CD4-positive, alpha-beta T cell (primary cell): ENCODE results near the gene CNTLN. TPM values are rescaled to one million over a fixed set of nuclear protein-coding genes. Genes with fewer than 3 reads are reported as not detected.

ENCODE experiments used
- ATAC-seq: fragments of 200-7000 bp; cut with Tn5 transposase; one replicate; pipeline ENCODE4 v1.10.0; 2022; ENCODE audit warnings: mild to moderate bottlenecking; ENCODE audit not compliant: poor library complexity
- CTCF ChIA-PET: fragments of 350-600 bp; sonication (Branson Sonifier 250); formaldehyde crosslinking; loops from one replicate; lab custom pipeline; 2021; ENCODE audit warnings: antibody characterized with exemption, inconsistent platforms; lab: Charles Lee
- POLR2A ChIA-PET: fragments of 350-600 bp; sonication (Branson Sonifier 250); formaldehyde crosslinking; loops from one replicate; lab custom pipeline; 2021; ENCODE audit warnings: antibody characterized with exemption, inconsistent platforms; lab: Charles Lee
- DNase-seq, 14 experiments: peaks; one replicate each; pipeline ENCODE4 v3.0.0-alpha.2; 2013 to 2020; ENCODE audit warnings: mixed read lengths in 2 of 14
- H3K27ac ChIP-seq, 2 donors: one replicate each; pipeline versions ENCODE4 v1.5.1 to v1.7.0; 2013; ENCODE audit warnings: low read length in 2 of 2, low read depth in 1 of 2, mild to moderate bottlenecking in 1 of 2
- H3K27me3 ChIP-seq, 2 experiments: 1 replicate in 1 of 2; 2 replicates in 1 of 2; pipeline versions ENCODE4 v1.6.1 to v1.7.0; 2013; ENCODE audit warnings: low read length in 2 of 2, control low read depth in 1 of 2, mild to moderate bottlenecking in 1 of 2, moderate library complexity in 1 of 2; ENCODE audit not compliant: insufficient read depth in 2 of 2, control insufficient read depth in 1 of 2
- H3K36me3 ChIP-seq: one replicate; pipeline ENCODE4 v1.6.1; 2013; ENCODE audit warnings: low read length, control low read depth; ENCODE audit not compliant: insufficient read depth
- H3K4me1 ChIP-seq: one replicate; pipeline ENCODE4 v1.6.1; 2013; ENCODE audit warnings: low read length, control low read depth; ENCODE audit not compliant: insufficient read depth
- H3K4me3 ChIP-seq: one replicate; pipeline ENCODE4 v1.5.1; 2013; ENCODE audit warnings: mild to moderate bottlenecking, low read length, moderate library complexity
- H3K9me3 ChIP-seq, 2 experiments: 1 replicate in 1 of 2; 2 replicates in 1 of 2; pipeline versions ENCODE4 v1.6.1 to v1.7.0; 2013; ENCODE audit warnings: low read length in 2 of 2, mild to moderate bottlenecking in 2 of 2, control low read depth in 1 of 2, moderate library complexity in 1 of 2; ENCODE audit not compliant: control insufficient read depth in 1 of 2, insufficient read depth in 1 of 2
- H3K27ac Mint-ChIP-seq: one replicate; pipeline ENCODE4 v1.8.0; 2020; ENCODE audit warnings: mixed read lengths
- H3K27me3 Mint-ChIP-seq: one replicate; pipeline ENCODE4 v1.8.0; 2021; ENCODE audit warnings: mixed read lengths
- H3K36me3 Mint-ChIP-seq: one replicate; pipeline ENCODE4 v1.8.0; 2021; ENCODE audit warnings: low read depth, mixed read lengths
- H3K4me1 Mint-ChIP-seq: one replicate; pipeline ENCODE4 v1.8.0; 2021; ENCODE audit warnings: low read depth, mixed read lengths
- H3K4me3 Mint-ChIP-seq: one replicate; pipeline ENCODE4 v1.8.0; 2020; ENCODE audit warnings: mild to moderate bottlenecking, mixed read lengths
- H3K9me3 Mint-ChIP-seq: one replicate; pipeline ENCODE4 v1.8.0; 2020; ENCODE audit warnings: mixed read lengths
- intact Hi-C, 2 experiments: fragments of 100-400 bp; cut with DNase I in 1 of 2; cut with micrococcal nuclease in 1 of 2; formaldehyde crosslinking; loops; one replicate each; pipeline versions ENCODE4 v1.15.1 to v1.9.0; 2023 to 2025; cut with DNase I, micrococcal nuclease
- total RNA-seq, 174 experiments: library from RNA in 2 of 174; stranded (reverse) in 2 of 174; gene quantifications; one replicate each; pipeline ENCODE4 v1.2.3 and lab custom pipeline; 2021 to 2026
- TF ChIP-seq, protein P1 (sequence below): fragments of 200-600 bp; IDR thresholded peaks from one replicate; pipeline ENCODE4 v1.8.0; 2022; ENCODE audit warnings: antibody characterized with exemption, mild to moderate bottlenecking

The CNTLN gene
- total RNA-seq, 2 experiments from 2014 or later, result 0.25 to 0.28 TPM

DNA sequence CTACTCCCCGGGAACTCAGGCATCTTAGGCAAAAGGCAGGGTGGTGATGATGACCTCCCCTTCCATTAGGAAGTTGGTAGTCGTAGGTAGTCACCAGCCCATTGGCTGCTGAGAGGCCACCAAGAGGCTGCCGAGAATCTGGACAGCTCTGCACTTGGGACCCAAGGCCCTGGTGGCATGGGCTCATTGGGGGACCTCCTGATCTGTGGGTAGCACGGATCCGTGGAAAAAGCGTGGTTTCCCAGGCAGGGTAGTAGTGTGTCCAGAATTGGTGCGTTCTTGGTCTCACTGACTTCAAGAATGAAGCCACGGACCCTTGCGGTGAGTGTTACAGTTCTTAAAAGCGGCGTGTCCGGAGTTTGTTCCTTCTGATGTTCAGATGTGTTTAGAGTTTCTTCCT, 158.8 kb downstream of the CNTLN start:
- peaks cover 0 to 21% of the 10 kb centered on the region in 2 experiments for H3K9me3 ChIP-seq
- H3K4me3 Mint-ChIP-seq, result no peak overlapping the region

DNA sequence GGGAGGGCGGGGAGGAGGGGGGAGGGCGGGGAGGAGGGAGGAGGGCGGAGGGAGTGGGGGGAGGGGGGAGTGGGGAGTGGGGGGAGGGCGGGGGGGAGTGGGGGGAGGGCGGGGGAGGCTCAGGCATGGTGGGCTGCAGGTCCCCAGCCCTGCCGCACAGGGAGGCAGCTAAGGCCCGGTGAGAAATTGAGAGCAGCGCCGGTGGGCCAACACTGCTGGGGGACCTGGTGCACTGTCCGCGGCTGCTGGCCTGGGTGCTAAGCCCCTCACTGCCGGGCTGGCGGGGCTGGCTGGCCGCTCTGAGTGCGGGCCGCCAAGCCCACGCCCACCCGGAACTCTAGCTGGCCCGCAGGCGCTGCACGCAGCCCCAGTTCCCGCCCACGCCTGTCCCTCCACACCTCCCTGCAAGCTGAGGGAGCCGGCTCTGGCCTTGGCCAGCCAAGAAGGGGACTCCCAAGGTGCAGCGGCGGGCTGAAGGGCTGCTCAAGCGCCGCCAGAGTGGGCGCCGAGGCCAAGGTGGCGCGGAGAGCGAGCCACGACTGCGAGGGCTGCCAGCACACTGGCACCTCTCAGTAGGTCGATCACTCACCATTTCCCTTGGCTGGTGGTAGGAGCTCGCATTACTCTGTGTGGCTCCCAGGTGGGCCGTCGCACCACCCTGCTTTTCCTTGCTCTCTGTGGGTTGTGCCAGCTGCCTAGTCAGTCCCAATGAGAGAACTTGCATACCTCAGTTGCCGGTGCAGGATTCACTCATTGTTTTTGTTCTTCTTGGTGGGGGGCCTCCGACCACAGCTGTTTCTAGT, 160.2 kb downstream of the CNTLN start:
- Mint-ChIP-seq H3K27ac (no peak overlapping the region), H3K4me3 (no peak overlapping the region), H3K9me3 (peaks cover 8% of the 10 kb centered on the region), H3K27me3 (no peaks in the 10 kb centered on the region), H3K4me1 (no peaks in the 10 kb centered on the region), H3K36me3 (no peaks in the 10 kb centered on the region)
- Histone ChIP-seq H3K36me3 (no peaks in the 10 kb centered on the region), H3K4me1 (no peaks in the 10 kb centered on the region), H3K27ac (no peak overlapping the region), H3K4me3 (no peak overlapping the region), H3K27me3 (no peaks in the 10 kb centered on the region), H3K9me3 (peaks cover 0 to 21% of the 10 kb centered on the region in 2 experiments)
- intact Hi-C loops, result no loop called here
- ATAC-seq, result no peak
- ChIA-PET CTCF (no interaction called here), POLR2A (no interaction called here)
- TF ChIP-seq, protein P1, sequence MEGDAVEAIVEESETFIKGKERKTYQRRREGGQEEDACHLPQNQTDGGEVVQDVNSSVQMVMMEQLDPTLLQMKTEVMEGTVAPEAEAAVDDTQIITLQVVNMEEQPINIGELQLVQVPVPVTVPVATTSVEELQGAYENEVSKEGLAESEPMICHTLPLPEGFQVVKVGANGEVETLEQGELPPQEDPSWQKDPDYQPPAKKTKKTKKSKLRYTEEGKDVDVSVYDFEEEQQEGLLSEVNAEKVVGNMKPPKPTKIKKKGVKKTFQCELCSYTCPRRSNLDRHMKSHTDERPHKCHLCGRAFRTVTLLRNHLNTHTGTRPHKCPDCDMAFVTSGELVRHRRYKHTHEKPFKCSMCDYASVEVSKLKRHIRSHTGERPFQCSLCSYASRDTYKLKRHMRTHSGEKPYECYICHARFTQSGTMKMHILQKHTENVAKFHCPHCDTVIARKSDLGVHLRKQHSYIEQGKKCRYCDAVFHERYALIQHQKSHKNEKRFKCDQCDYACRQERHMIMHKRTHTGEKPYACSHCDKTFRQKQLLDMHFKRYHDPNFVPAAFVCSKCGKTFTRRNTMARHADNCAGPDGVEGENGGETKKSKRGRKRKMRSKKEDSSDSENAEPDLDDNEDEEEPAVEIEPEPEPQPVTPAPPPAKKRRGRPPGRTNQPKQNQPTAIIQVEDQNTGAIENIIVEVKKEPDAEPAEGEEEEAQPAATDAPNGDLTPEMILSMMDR, result no peak
- peak in 1 of 14 experiments; percentile 8 for DNase-seq

More for the DNA sequence above, 158.8 kb downstream of the CNTLN start:
- intact Hi-C loops, result no loop called here
- Mint-ChIP-seq H3K27ac (no peak overlapping the region), H3K36me3 (no peaks in the 10 kb centered on the region), H3K27me3 (no peaks in the 10 kb centered on the region), H3K4me1 (no peaks in the 10 kb centered on the region), H3K9me3 (peaks cover 8% of the 10 kb centered on the region)
- no peak overlapping the region for H3K4me3 ChIP-seq
- no peaks in the 10 kb centered on the region for H3K4me1 ChIP-seq
- H3K27me3 ChIP-seq, result no peaks in the 10 kb centered on the region
- ChIA-PET CTCF (no interaction called here), POLR2A (no interaction called here)
- TF ChIP-seq, protein P1, result no peak
- H3K36me3 ChIP-seq, result no peaks in the 10 kb centered on the region
- ATAC-seq (no peak), DNase-seq (no peak)
- H3K27ac ChIP-seq, result no peak overlapping the region

DNA sequence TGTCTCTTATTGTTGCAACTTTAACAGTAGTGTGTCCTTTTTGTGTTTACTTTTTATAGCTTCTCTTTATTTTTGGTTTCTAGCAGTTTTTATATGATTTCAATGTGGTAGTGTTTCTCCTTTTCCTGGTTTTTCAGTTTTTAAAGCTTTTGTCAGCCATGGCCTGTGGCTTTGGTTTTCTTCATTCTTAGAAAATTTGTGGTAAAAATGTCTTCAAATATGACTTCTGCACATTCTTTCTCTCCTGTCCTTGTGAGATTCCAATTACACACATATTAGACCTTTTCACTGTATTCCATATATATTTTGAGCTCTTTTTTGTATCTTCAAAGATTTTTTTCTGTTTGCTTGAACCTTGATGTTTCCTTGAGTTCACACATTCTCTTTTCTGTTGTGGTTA, 180.5 kb downstream of the CNTLN start:
- Mint-ChIP-seq H3K36me3 (no peaks in the 10 kb centered on the region), H3K27me3 (no peaks in the 10 kb centered on the region), H3K4me1 (no peaks in the 10 kb centered on the region), H3K27ac (no peak overlapping the region), H3K4me3 (no peak overlapping the region), H3K9me3 (no peaks in the 10 kb centered on the region)
- ChIA-PET POLR2A (no interaction called here), CTCF (no interaction called here)
- ATAC-seq, result no peak
- TF ChIP-seq, protein P1, result no peak
- intact Hi-C loops, result loop anchor here in 1 of 2 experiments (10.0 kb wide), 1 partner anchor 59 kb away; no protein-coding TSS in a partner anchor
- DNase-seq, result no peak
- Histone ChIP-seq H3K4me3 (no peak overlapping the region), H3K27ac (no peak overlapping the region), H3K27me3 (no peaks in the 10 kb centered on the region), H3K36me3 (no peaks in the 10 kb centered on the region), H3K9me3 (peaks cover 0 to 12% of the 10 kb centered on the region in 2 experiments), H3K4me1 (no peaks in the 10 kb centered on the region)
